Measurements from ENCODE around the gene DPP8.

DPP8 gene

GRCh38 chr15:65535192-65535591 is 17.7 kb upstream of the DPP8 start:
- H3K4me3 ChIP-seq (replicated peaks; ENCODE audit: low read depth, low read length): no peak overlapping the region
- DNase-seq (ENCODE audit: extremely low read depth, low read depth): no peak
- no peak for TF ChIP-seq CTCF (IDR thresholded peaks at IDR 0.05; ENCODE audit: low read depth, low read length, missing control alignments)

GRCh38 chr15:65533057-65533756 is 15.7 kb upstream of the DPP8 start:
- no peak for DNase-seq (ENCODE audit: extremely low read depth, low read depth)
- no peak for TF ChIP-seq CTCF (IDR thresholded peaks at IDR 0.05; ENCODE audit: low read depth, low read length, missing control alignments)
- H3K4me3 ChIP-seq (replicated peaks; ENCODE audit: low read depth, low read length): peak overlapping the region; percentile 6; the same call in 1 of the 2 replicates

- TF ChIP-seq CTCF (IDR thresholded peaks at IDR 0.05; ENCODE audit: low read depth, low read length, missing control alignments): no peak
- peak; percentile 56 for DNase-seq (ENCODE audit: extremely low read depth, low read depth)
- H3K4me3 ChIP-seq (replicated peaks; ENCODE audit: low read depth, low read length): peak overlapping the region; percentile 6; the same call in 1 of the 2 replicates
These were observed 15.2 kb upstream of the DPP8 start for GRCh38 chr15:65532738-65533051.

DNA sequence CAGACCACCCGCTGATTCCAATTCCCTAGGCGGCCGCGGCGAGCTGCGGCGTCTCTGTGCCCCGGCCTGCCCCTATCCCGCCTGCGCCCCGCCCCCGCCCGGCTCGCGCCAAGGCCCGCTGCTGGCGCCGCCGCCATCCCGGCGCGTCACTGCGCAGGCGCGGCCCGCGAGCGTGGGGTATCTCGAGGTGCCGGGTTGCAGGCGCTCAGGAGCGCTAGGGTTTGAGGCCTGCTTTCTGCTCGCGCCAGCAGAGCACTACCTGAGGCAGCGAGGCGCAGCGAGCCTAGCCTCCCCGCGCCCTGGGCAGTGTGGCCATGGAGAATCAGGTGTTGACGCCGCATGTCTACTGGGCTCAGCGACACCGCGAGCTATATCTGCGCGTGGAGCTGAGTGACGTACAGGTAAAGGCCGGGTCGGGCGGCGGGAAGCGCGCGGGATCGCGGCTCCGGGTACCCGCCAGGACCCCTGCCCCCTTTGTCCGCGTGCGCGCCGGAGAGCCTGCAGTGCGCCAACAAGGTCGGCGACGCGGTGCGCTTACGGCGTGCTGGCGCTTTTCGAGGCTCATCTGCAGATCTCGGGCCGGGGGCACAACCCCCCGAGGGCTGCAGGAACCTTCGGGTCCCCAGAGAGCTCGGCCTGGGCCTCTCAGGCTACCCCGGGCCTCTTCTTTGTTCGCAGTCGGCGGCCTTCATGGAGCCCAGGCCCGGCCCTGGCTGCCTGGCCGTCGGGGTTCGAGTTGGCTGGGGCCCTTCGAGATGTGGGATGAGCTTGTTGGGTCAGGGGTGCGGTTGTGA is 13.0 kb upstream of the DPP8 start, which contains the start of gene HACD3:
TSS of gene HACD3 (plus strand) at position 146 of the 794 bp plus-strand sequence. CDS start at position 315, 169 bp downstream.
- no peak for TF ChIP-seq CTCF (IDR thresholded peaks at IDR 0.05; ENCODE audit: low read depth, low read length, missing control alignments)
- DNase-seq (ENCODE audit: extremely low read depth, low read depth): no peak
- H3K4me3 ChIP-seq (replicated peaks; ENCODE audit: low read depth, low read length): peak within 1 kb of the TSS; percentile 86

DNA sequence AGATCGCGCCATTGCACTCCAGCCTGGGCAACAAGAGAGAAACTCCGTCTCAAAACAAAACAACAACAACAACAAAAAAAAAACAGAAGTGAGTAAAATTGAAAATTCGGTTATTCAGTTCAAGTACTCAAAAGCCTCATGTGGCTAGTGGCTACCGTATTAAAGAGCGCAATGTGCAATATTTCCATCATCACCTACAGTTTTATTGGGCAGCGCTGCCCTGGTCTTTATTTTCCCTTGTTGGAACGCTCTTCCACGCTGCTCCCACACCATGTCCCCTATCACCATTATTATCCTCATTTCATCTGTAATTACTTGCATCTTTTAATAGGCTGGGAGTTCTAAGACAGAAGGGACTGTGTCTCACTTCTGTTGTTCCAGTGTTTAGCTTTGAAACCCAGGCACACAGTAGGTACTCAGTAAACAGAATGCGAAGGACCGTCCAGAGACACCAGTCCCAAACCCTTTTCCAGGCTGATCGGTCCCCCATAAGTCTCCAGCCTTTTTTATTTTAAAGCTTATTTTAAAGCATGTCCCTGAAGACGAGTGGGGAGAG is 12.4 kb upstream of the DPP8 start:
- H3K4me3 ChIP-seq (replicated peaks; ENCODE audit: low read depth, low read length): peak overlapping the region; percentile 86
- TF ChIP-seq CTCF (IDR thresholded peaks at IDR 0.05; ENCODE audit: low read depth, low read length, missing control alignments): no peak
- DNase-seq (ENCODE audit: extremely low read depth, low read depth): no peak

- DNase-seq (ENCODE audit: extremely low read depth, low read depth): no peak
- TF ChIP-seq CTCF (IDR thresholded peaks at IDR 0.05; ENCODE audit: low read depth, low read length, missing control alignments): no peak
- no peak overlapping the region for H3K4me3 ChIP-seq (replicated peaks; ENCODE audit: low read depth, low read length)
These were observed 11.1 kb upstream of the DPP8 start for GRCh38 chr15:65528461-65529060.

Measured in HFF-Myc (cell line).